GM12878 (cell line): ENCODE data around the gene PAQR7. TPM values are rescaled to one million over a fixed set of nuclear protein-coding genes. Genes with fewer than 3 reads are reported as not detected.

Experiments used
- BCL11A ChIP-seq: IDR thresholded peaks from 2 replicates; pipeline ENCODE4 v1.6.1; 2011; ENCODE audit warnings: low read depth, low read length
- BMI1 ChIP-seq: fragments of 450-650 bp; IDR thresholded peaks from 2 replicates; pipeline ENCODE4 v1.6.1; 2016; ENCODE audit warnings: mild to moderate bottlenecking, moderate library complexity, borderline replicate concordance
- BRCA1 ChIP-seq: IDR thresholded peaks from 2 replicates; pipeline ENCODE4 v1.6.1; 2011; ENCODE audit warnings: low read depth, low read length, improper control_type of control experiment
- CHD2 ChIP-seq: IDR thresholded peaks from 2 replicates; pipeline ENCODE4 v1.6.1; 2011; ENCODE audit warnings: low read depth, low read length, improper control_type of control experiment, borderline replicate concordance
- CREB1 ChIP-seq: IDR thresholded peaks from 2 replicates; pipeline ENCODE4 v1.6.1; 2012; ENCODE audit warnings: low read depth, mild to moderate bottlenecking, inconsistent platforms
- EGR1 ChIP-seq, 2 experiments: IDR thresholded peaks; 1 replicate in 1 of 2; 2 replicates in 1 of 2; pipeline ENCODE4 v1.6.1; 2011 to 2012; ENCODE audit warnings: low read depth in 2 of 2, low read length in 2 of 2, borderline replicate concordance in 1 of 2, mild to moderate bottlenecking in 1 of 2, moderate library complexity in 1 of 2
- GABPA ChIP-seq: IDR thresholded peaks from 2 replicates; pipeline ENCODE4 v1.6.1; 2014; ENCODE audit warnings: antibody characterized with exemption, low read depth, mild to moderate bottlenecking, inconsistent platforms
- HCFC1 ChIP-seq: fragments of 150-350 bp; IDR thresholded peaks from 2 replicates; pipeline ENCODE4 v1.6.1; 2014; ENCODE audit warnings: low read length
- RCOR1 ChIP-seq: conservative IDR thresholded peaks from 2 replicates; pipeline ENCODE4 v1.6.1; 2012; ENCODE audit warnings: low read depth, low read length, improper control_type of control experiment
- TCF12 ChIP-seq: IDR thresholded peaks from 2 replicates; pipeline ENCODE4 v1.6.1; 2011; ENCODE audit warnings: low read depth, mild to moderate bottlenecking, low read length
- TCF3 ChIP-seq: IDR thresholded peaks from 2 replicates; pipeline ENCODE4 v1.6.1; 2012; ENCODE audit warnings: low read depth, mild to moderate bottlenecking, low read length, borderline replicate concordance; ENCODE audit not compliant: insufficient read depth
- ZBTB4 ChIP-seq: fragments of 450-650 bp; formaldehyde crosslinking; IDR thresholded peaks from 2 replicates; pipeline ENCODE4 v1.4.0; 2022; ENCODE audit warnings: mild to moderate bottlenecking, moderate library complexity
- polyA plus RNA-seq, 11 experiments: library from polyadenylated mRNA; depleted of rRNA in 4 of 11; unstranded in 6 of 11; stranded (reverse) in 5 of 11; fragments of >200 nt; fragmentation: Nextera tagmentation in 4 of 11; fragmentation: Illumina TruSeq in 1 of 11; extraction: Ambion mirVana in 4 of 11; extraction: Trizol in 1 of 11; gene quantifications; 1 replicate in 1 of 11; 2 replicates in 10 of 11; pipeline versions ENCODE4 v1.2.1 to v1.2.3, GENCODE V29; 2011 to 2016; ENCODE audit warnings: inconsistent platforms in 2 of 11, missing spikeins in 2 of 11, low read depth in 1 of 11
- total RNA-seq, 4 experiments: library from RNA; depleted of rRNA in 3 of 4; stranded (reverse); fragments of >200 nt in 3 of 4; fragmentation: Illumina TruSeq in 1 of 4; extraction: Trizol in 1 of 4; gene quantifications; 2 replicates each; pipeline versions ENCODE4 v1.2.1 to v1.2.3, GENCODE V29; 2013 to 2021
- TF ChIP-seq, protein P1 (sequence below): fragments of 450-650 bp; IDR thresholded peaks from 2 replicates; pipeline ENCODE4 v1.6.1; 2014; ENCODE audit warnings: mild to moderate bottlenecking
- TF ChIP-seq, protein P2 (sequence below): fragments of 450-650 bp; formaldehyde crosslinking; IDR thresholded peaks from 2 replicates; pipeline ENCODE4 v1.4.0; 2020; ENCODE audit warnings: mild to moderate bottlenecking, moderate library complexity
- TF ChIP-seq, protein P3 (sequence below): IDR thresholded peaks from 2 replicates; pipeline ENCODE4 v1.6.1; 2012; ENCODE audit warnings: low read depth, low read length, improper control_type of control experiment
- TF ChIP-seq, protein P4 (sequence below): fragments of 450-650 bp; IDR thresholded peaks from 2 replicates; pipeline ENCODE4 v1.6.1; 2016; ENCODE audit warnings: mild to moderate bottlenecking

The PAQR7 gene
- total and polyA plus RNA-seq, 10 of the 15 experiments (the other 5 are each of a cell fraction or from before 2014, with no cell fraction given): 1.1 to 8.8 (median 5.2) TPM

DNA sequence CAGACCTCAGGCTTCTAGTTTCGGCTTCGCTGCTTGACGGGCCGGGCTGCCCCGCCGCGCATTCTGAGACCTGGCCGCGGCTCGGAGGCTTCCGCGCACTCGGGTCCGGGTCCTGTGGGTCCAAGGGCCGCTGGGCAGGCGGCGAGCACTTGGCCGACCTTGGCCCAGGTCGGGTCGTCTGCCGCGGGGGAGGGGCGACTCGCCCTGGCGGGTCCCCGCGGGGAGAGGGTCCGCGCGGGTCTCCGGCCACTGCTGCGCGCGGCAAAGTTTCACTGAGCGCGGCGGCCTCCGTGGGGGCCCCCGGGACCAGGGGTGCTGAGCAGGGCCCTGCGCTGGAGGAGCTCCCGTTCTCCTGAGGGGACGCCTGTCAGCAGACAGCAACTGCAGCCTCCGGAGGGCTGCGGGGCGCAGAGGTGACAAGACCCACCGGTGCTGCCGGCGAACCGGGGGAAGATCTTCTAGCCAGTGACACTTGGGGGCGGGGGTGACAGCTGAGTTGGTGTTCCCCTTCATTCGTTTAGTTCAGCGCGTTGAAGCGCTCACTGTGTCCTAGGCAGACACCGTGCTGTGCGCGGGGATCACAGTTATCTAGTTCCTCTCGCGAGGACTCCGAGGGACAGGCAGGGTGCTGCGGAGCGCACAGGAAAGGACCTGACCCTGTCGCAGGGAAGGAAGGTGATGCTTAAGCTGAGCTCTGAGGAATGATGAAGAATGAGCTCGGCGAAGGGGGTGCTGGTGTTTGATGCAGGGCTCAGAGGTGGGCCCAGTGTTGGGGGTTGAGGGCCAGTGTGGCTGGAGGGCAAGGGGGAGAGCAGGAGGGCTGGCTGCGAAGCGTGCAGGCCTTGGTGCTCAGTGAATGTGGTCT lies 55.0 kb downstream of the PAQR7 start (continued):
- TF ChIP-seq, protein P1, sequence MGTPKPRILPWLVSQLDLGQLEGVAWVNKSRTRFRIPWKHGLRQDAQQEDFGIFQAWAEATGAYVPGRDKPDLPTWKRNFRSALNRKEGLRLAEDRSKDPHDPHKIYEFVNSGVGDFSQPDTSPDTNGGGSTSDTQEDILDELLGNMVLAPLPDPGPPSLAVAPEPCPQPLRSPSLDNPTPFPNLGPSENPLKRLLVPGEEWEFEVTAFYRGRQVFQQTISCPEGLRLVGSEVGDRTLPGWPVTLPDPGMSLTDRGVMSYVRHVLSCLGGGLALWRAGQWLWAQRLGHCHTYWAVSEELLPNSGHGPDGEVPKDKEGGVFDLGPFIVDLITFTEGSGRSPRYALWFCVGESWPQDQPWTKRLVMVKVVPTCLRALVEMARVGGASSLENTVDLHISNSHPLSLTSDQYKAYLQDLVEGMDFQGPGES: no peak
- TF ChIP-seq, protein P2, sequence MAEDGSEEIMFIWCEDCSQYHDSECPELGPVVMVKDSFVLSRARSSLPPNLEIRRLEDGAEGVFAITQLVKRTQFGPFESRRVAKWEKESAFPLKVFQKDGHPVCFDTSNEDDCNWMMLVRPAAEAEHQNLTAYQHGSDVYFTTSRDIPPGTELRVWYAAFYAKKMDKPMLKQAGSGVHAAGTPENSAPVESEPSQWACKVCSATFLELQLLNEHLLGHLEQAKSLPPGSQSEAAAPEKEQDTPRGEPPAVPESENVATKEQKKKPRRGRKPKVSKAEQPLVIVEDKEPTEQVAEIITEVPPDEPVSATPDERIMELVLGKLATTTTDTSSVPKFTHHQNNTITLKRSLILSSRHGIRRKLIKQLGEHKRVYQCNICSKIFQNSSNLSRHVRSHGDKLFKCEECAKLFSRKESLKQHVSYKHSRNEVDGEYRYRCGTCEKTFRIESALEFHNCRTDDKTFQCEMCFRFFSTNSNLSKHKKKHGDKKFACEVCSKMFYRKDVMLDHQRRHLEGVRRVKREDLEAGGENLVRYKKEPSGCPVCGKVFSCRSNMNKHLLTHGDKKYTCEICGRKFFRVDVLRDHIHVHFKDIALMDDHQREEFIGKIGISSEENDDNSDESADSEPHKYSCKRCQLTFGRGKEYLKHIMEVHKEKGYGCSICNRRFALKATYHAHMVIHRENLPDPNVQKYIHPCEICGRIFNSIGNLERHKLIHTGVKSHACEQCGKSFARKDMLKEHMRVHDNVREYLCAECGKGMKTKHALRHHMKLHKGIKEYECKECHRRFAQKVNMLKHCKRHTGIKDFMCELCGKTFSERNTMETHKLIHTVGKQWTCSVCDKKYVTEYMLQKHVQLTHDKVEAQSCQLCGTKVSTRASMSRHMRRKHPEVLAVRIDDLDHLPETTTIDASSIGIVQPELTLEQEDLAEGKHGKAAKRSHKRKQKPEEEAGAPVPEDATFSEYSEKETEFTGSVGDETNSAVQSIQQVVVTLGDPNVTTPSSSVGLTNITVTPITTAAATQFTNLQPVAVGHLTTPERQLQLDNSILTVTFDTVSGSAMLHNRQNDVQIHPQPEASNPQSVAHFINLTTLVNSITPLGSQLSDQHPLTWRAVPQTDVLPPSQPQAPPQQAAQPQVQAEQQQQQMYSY (CRISPR knock-in tag): no peak
- no peak for TF ChIP-seq ZBTB4 (CRISPR knock-in tag)
- 0 out of 2 replicates have a peak, but pooled peaks have one; percentile 17 for TF ChIP-seq TCF3
- peak; percentile 94 for TF ChIP-seq CHD2
- TF ChIP-seq EGR1 (IDR thresholded peaks at IDR 0.05; ENCODE audit: borderline replicate concordance in 1 of 2, low read depth in 2 of 2, low read length in 2 of 2): peak in 1 of 2 experiments; percentile 19; a peak in 1 of 3 replicates
- TF ChIP-seq, protein P3, sequence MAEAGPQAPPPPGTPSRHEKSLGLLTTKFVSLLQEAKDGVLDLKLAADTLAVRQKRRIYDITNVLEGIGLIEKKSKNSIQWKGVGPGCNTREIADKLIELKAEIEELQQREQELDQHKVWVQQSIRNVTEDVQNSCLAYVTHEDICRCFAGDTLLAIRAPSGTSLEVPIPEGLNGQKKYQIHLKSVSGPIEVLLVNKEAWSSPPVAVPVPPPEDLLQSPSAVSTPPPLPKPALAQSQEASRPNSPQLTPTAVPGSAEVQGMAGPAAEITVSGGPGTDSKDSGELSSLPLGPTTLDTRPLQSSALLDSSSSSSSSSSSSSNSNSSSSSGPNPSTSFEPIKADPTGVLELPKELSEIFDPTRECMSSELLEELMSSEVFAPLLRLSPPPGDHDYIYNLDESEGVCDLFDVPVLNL: no peak
- no peak for TF ChIP-seq HCFC1
- no peak for TF ChIP-seq TCF12
- no peak for TF ChIP-seq BCL11A
- TF ChIP-seq CREB1: 0 out of 2 replicates have a peak, but pooled peaks have one; percentile 1
- TF ChIP-seq GABPA: no peak
- TF ChIP-seq, protein P4, sequence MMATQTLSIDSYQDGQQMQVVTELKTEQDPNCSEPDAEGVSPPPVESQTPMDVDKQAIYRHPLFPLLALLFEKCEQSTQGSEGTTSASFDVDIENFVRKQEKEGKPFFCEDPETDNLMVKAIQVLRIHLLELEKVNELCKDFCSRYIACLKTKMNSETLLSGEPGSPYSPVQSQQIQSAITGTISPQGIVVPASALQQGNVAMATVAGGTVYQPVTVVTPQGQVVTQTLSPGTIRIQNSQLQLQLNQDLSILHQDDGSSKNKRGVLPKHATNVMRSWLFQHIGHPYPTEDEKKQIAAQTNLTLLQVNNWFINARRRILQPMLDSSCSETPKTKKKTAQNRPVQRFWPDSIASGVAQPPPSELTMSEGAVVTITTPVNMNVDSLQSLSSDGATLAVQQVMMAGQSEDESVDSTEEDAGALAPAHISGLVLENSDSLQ: peak; percentile 54
- no peak; the same call in 1 of the 2 replicates for TF ChIP-seq RCOR1
- TF ChIP-seq BMI1: no peak
- TF ChIP-seq BRCA1: no peak; the same call in 1 of the 2 replicates
